GM18861 (cell line): ENCODE measurements around the gene NKD2.

ENCODE experiments used
- ATAC-seq: cut with Tn5 transposase; IDR thresholded peaks from one replicate; pipeline ENCODE4 v1.9.1; 2021; ENCODE audit not compliant: unreplicated experiment

The NKD2 gene

GRCh38 chr5:978693-979092 lies 29.9 kb upstream of the NKD2 start:
- ATAC-seq, result no peak

- ATAC-seq, result no peak
These were observed 29.3 kb upstream of the NKD2 start for GRCh38 chr5:979100-979817.

GRCh38 chr5:980001-980588 lies 28.5 kb upstream of the NKD2 start:
- no peak for ATAC-seq

GRCh38 chr5:980966-981365 lies 27.6 kb upstream of the NKD2 start:
- no peak for ATAC-seq

- ATAC-seq, result no peak
These were observed 27.1 kb upstream of the NKD2 start for GRCh38 chr5:981456-981855.

- no peak for ATAC-seq
These were observed 26.0 kb upstream of the NKD2 start for GRCh38 chr5:982377-983237.

- no peak for ATAC-seq
These were observed 25.4 kb upstream of the NKD2 start for GRCh38 chr5:983238-983524.

GRCh38 chr5:983568-983967 lies 25.0 kb upstream of the NKD2 start:
- ATAC-seq, result no peak

- ATAC-seq, result no peak
These were observed 23.8 kb upstream of the NKD2 start for GRCh38 chr5:984774-985173.

GRCh38 chr5:987761-988160 lies 20.8 kb upstream of the NKD2 start:
- ATAC-seq, result no peak

- ATAC-seq, result no peak
These were observed 20.3 kb upstream of the NKD2 start for GRCh38 chr5:988322-988721.

GRCh38 chr5:989961-990530 lies 18.6 kb upstream of the NKD2 start:
- no peak for ATAC-seq

- ATAC-seq, result no peak
These were observed 16.9 kb upstream of the NKD2 start for GRCh38 chr5:991472-992267.

- no peak for ATAC-seq
These were observed 14.4 kb upstream of the NKD2 start for GRCh38 chr5:994272-994607.

- no peak for ATAC-seq
These were observed 13.8 kb upstream of the NKD2 start for GRCh38 chr5:994821-995220.

- no peak for ATAC-seq
These were observed 13.3 kb upstream of the NKD2 start for GRCh38 chr5:995318-995717.

- no peak for ATAC-seq
These were observed 11.6 kb upstream of the NKD2 start for GRCh38 chr5:997001-997474.

GRCh38 chr5:997711-998110 lies 10.9 kb upstream of the NKD2 start:
- no peak for ATAC-seq

GRCh38 chr5:998246-999031 lies 10.2 kb upstream of the NKD2 start:
- ATAC-seq, result no peak

GRCh38 chr5:999032-999501 lies 9.5 kb upstream of the NKD2 start:
- no peak for ATAC-seq
